Glutamatergic neuron (in vitro differentiated cells): Measurements from ENCODE around the gene GLB1L. TPM values are rescaled to one million over a fixed set of nuclear protein-coding genes. Genes with fewer than 3 reads are reported as not detected.

Experiments used
- DNase-seq: peaks from one replicate; pipeline ENCODE4 v3.0.0; 2022
- H3K27ac Mint-ChIP-seq: one replicate; pipeline ENCODE4 v1.8.0; 2020; ENCODE audit warnings: mild to moderate bottlenecking, mixed read lengths, inconsistent platforms; ENCODE audit not compliant: unreplicated experiment
- H3K27me3 Mint-ChIP-seq: one replicate; pipeline ENCODE4 v1.8.0; 2020; ENCODE audit warnings: mild to moderate bottlenecking, moderate library complexity, mixed read lengths, inconsistent platforms; ENCODE audit not compliant: unreplicated experiment
- H3K36me3 Mint-ChIP-seq: one replicate; pipeline ENCODE4 v1.8.0; 2020; ENCODE audit warnings: mild to moderate bottlenecking, mixed read lengths, inconsistent platforms; ENCODE audit not compliant: unreplicated experiment
- H3K4me1 Mint-ChIP-seq: one replicate; pipeline ENCODE4 v1.8.0; 2020; ENCODE audit warnings: mild to moderate bottlenecking, low read depth, mixed read lengths, inconsistent platforms; ENCODE audit not compliant: unreplicated experiment
- H3K4me3 Mint-ChIP-seq: one replicate; pipeline ENCODE4 v1.8.0; 2020; ENCODE audit warnings: mild to moderate bottlenecking, mixed read lengths, inconsistent platforms; ENCODE audit not compliant: unreplicated experiment
- H3K9me3 Mint-ChIP-seq: one replicate; pipeline ENCODE4 v1.8.0; 2020; ENCODE audit warnings: mild to moderate bottlenecking, moderate library complexity, mixed read lengths, inconsistent platforms; ENCODE audit not compliant: unreplicated experiment
- long read RNA-seq: library from polyadenylated mRNA; unstranded; transcript quantifications from one replicate; pipeline ENCODE4 v2.0.0, GENCODE V29; 2020; ENCODE audit not compliant: unreplicated experiment
- total RNA-seq: library from RNA; stranded (reverse); fragmentation: NEBNext Ultra II Directional; extraction: Animal tissue kit (Norgen Biotek cat#: 25700); gene quantifications from one replicate; pipeline ENCODE4 v1.2.1, GENCODE V29; 2021; ENCODE audit not compliant: unreplicated experiment
- TF ChIP-seq, protein P1 (sequence below): fragments of 200-600 bp; sonication (generic); IDR thresholded peaks from one replicate; pipeline ENCODE4 v1.5.0; 2021; ENCODE audit not compliant: partially characterized antibody, unreplicated experiment

Gene GLB1L
- 6.2 TPM for total RNA-seq
- long read RNA-seq, partial matches to known transcripts: 1 of 1 reads
- long read RNA-seq, other reads (novel, unspliced or antisense): 0 of 1 reads

GRCh38 chr2:219245148-219245898 lies at the start of gene GLB1L, which contains the start of gene STK16:
Gene GLB1L, minus strand, starts transcription at chr2:219245444. Its CDS starts 1,871 bp downstream, at chr2:219243573.
Gene STK16, plus strand, starts transcription at chr2:219245479. Its CDS starts 521 bp downstream, at chr2:219246000.
- peak; percentile 97 for DNase-seq
- Mint-ChIP-seq H3K27ac (peak within 1 kb of the TSS; percentile 99), H3K4me1 (peaks cover 7% of the 10 kb centered on the region), H3K36me3 (no peaks in the 10 kb centered on the region), H3K27me3 (peaks cover 1% of the 10 kb centered on the region), H3K4me3 (peak within 1 kb of the TSS; percentile 97), H3K9me3 (peaks cover 6% of the 10 kb centered on the region)
- TF ChIP-seq, protein P1, sequence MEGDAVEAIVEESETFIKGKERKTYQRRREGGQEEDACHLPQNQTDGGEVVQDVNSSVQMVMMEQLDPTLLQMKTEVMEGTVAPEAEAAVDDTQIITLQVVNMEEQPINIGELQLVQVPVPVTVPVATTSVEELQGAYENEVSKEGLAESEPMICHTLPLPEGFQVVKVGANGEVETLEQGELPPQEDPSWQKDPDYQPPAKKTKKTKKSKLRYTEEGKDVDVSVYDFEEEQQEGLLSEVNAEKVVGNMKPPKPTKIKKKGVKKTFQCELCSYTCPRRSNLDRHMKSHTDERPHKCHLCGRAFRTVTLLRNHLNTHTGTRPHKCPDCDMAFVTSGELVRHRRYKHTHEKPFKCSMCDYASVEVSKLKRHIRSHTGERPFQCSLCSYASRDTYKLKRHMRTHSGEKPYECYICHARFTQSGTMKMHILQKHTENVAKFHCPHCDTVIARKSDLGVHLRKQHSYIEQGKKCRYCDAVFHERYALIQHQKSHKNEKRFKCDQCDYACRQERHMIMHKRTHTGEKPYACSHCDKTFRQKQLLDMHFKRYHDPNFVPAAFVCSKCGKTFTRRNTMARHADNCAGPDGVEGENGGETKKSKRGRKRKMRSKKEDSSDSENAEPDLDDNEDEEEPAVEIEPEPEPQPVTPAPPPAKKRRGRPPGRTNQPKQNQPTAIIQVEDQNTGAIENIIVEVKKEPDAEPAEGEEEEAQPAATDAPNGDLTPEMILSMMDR: no peak

DNA sequence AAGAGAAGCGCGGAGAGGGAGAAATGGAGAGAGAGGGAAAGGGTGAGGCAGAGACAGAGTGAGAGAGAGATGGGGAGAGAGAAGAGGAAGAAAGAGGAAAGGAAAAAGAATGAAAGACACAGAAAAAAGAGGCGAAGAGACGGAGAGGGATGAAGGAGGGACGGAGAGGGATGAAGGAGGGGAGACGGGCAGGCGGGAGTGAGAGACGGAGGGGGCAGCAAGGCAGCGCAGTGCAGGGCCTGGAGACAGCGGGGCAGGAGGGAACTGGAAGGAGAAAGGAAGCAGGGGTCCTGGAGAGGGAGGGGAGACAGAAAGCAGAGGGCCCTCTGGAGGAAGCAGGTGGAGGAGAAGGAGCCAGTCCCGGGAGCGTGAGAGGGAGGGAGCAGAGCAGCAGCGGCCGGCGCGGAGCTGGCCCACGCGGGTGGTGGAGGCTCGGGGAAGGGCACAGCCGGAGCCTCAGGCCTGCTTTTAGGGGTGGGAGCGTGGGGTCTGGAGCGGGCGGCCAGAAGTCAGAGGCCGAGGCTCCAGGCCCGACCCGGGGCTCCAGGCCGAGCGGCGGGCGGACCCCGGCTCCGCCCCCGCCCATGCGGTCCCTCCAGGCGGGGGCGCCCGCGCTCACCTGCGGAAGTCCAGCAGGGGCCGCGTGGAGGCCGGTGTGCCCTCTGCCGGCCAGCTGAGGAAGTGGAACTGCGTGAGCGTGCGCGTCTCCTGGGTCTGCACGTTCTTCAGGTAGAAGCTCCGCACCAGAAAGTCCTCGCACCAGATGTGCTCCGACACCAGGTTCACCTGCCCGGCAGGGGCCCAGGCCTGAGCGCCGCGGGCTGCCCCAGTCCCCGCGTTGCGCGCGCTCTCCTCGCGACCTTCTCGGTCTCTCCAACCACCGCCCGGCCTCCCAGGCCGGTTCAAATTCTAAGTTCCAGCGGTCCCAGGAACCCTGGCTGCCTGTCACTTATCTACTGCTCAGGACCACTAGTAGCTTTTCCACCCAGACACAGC lies 49.4 kb upstream of the GLB1L start:
- TF ChIP-seq, protein P1: peak; percentile 98

DNA sequence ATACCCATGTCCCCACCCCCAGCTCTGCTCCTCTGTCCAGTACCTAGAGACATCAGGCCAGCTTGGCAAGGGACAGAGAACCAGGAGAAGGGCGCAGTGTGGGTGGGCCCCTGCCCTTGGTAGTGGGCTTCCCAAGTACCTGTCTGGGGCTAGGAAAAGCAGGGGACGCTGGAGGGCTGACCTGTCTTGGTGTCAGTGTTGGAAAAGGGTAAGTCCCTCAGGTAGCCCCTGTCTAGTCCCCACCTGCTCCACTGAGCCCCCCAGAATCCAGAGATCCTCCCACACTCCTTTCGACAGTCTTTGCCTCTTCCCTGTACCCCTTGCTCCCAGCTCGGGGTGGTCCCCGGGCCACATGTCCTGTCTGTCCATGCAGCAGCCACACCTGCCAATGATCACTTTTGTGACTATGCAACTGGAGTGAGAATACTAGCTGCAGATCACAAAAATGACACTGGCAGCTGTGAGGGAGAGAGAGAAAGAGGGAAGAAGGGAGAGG lies 48.5 kb upstream of the GLB1L start:
- peaks cover 11% of the 10 kb centered on the region for H3K27me3 Mint-ChIP-seq
- peaks cover 8% of the 10 kb centered on the region for H3K9me3 Mint-ChIP-seq
- DNase-seq: no peak
- H3K27ac Mint-ChIP-seq: peak overlapping the region; percentile 93
- peak overlapping the region; percentile 87 for H3K4me3 Mint-ChIP-seq
- peaks cover 7% of the 10 kb centered on the region for H3K36me3 Mint-ChIP-seq
- H3K4me1 Mint-ChIP-seq: peaks cover 3% of the 10 kb centered on the region
- TF ChIP-seq, protein P1: no peak

More for the DNA sequence above, 49.4 kb upstream of the GLB1L start:
- Mint-ChIP-seq H3K27ac (peak overlapping the region; percentile 93), H3K27me3 (peaks cover 14% of the 10 kb centered on the region), H3K4me1 (peaks cover 7% of the 10 kb centered on the region), H3K36me3 (peaks cover 7% of the 10 kb centered on the region), H3K9me3 (peaks cover 8% of the 10 kb centered on the region), H3K4me3 (peak overlapping the region; percentile 87)
- DNase-seq: peak; percentile 87

- H3K4me3 Mint-ChIP-seq: no peak overlapping the region
- H3K27me3 Mint-ChIP-seq: peaks cover 10% of the 10 kb centered on the region
- no peak overlapping the region for H3K27ac Mint-ChIP-seq
- peaks cover 8% of the 10 kb centered on the region for H3K9me3 Mint-ChIP-seq
- TF ChIP-seq, protein P1: no peak
- peaks cover 7% of the 10 kb centered on the region for H3K36me3 Mint-ChIP-seq
- no peak for DNase-seq
- H3K4me1 Mint-ChIP-seq: peaks cover 3% of the 10 kb centered on the region
Observed at GRCh38 chr2:219292616-219293015, 47.4 kb upstream of the GLB1L start.
